ENCODE measurements around the gene NCAPG2.
"Not testable (repeated sequence)": the region's sequence is repeated elsewhere in the genome, so short reads cannot be mapped to it uniquely, and the experiment has no call there.

The NCAPG2 gene

GRCh38 chr7:158706710-158707590 lies 2.3 kb upstream of the NCAPG2 start:
- DNase-seq = no peak

- DNase-seq = no peak
Observed at GRCh38 chr7:158706273-158706704, 1.7 kb upstream of the NCAPG2 start.

DNA sequence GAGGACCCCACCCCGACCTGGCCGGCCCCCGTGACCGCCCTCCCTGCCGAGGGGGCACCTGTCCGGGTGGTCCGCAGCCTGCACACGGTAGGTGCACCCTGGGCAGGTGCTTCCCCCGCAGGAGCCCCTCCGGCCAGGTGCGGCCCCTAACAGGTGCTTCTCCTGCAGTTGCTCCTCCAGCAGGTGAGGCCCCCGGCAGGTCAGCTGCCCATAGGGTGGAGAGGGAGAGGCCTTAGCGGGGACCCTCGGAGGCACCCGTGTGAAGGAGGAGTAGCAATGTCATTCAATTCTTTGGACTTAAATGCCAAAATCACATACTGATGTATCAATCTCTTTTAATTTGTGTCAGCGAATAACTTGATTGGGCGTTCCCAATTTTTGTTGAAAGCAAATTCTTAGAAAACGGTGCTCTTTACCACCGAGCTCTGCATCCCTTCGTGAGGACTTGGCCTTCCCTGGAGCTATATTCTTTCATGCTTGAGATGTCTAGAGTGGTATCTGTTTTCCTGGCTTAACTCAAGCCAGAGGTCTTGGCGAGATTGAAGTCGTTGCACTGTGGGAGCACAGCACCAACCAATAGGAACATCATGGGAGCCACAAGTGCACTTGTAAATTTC lies 738 bp upstream of the NCAPG2 start:
- no peak for DNase-seq

- DNase-seq = not testable (repeated sequence)
Observed at GRCh38 chr7:158703679-158704523, 703 bp downstream of the NCAPG2 start.

DNA sequence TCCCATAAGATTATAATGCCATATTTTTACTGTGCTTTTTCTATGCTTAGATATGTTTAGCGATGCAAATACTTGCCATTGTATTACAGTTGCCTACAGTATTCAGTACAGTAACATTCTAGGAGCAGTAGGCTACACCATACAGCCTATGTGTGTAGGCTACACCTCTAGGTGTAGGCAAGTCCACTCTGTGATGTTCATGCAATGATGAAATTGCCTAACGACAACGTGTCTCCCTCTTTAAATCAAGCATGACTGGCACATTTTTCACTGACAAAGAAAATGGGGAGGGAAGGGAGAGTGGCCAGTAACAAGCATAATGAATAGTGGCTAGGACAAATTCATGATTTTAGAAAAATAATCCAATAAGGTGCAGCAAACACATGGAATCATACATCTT lies 1.7 kb downstream of the NCAPG2 start:
- DNase-seq = no peak

DNA sequence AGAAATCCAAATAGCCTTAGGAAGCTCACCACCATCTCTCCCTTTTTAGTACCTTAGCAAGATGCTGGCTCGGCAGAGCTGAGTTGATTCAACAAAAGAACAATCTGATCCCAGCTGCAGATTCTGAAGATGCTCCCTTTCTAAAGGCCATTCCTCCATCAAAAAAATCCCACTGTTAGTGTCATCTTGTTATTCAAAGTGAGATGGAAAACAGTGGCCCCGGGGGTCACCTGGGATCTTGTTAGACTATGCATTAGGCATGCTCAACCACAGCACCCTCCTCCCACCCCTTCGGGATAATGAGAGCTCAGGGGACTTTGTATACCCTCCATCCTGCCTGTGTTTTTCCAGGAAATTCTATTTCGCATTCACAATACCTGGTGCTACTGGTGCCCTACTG lies 2.4 kb downstream of the NCAPG2 start:
- DNase-seq = no peak

DNA sequence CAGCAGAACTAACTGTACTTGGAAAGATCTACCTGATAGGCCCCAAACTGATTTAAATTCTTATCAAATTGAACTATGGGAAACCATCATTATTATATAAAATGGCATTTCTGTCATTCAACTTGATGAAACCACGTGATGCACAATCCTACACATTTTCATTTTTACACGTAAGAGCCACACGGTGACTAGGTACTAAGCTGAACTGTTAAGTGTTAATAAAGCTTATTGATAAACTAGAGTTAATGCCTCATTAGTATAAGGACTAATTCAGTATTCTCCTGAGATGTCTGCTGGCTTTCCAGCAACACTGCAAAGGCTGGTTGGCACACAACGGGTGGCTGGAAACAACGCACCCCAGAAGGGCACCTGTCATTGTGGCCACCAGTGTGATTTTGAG lies 4.6 kb downstream of the NCAPG2 start:
- DNase-seq = no peak

- no peak for DNase-seq
Observed at GRCh38 chr7:158699341-158699740, 5.3 kb downstream of the NCAPG2 start.

DNA sequence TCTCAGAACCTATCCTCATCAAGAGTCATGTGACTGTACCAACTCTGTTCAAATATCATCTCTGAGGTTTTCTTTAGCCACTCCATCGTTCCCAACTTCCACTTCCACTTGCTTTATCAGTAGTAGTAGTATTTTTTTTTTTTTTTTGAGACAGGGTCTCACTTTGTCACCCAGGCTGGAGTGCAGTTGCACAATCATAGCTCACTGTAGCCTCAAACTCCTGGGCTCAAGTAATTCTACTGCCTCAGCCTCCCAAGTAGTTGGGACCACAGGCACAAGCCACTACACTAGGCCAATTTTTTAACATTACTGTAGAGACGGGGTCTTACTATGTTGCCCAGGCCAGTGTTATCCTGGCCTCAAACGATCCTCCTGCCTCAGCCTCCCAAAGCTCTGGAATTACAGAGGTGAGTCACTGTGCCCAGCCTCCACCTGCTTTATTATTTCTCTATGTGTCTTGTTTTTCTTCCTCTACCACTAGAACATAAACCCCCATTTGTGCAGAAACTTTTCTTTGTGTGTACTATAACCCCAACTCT lies 5.9 kb downstream of the NCAPG2 start:
- no peak for DNase-seq

DNA sequence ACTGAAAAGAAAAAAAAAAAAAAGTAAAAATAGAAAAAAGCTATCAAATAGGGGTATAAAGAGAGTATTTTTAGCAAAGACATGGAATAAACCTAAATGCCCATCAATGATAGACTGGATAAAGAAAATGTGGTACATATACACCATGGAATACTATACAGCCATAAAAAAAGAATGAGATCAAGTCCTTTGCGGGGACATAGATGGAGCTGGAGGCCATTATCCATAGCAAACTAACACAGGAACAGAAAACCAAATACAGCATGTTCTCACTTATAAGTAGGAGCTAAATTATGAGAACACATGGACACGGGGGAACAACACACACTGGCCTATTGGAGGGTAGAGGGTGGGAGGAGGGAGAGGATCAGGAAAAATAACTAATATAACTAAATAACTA lies 7.0 kb downstream of the NCAPG2 start:
- DNase-seq = not testable (repeated sequence)

GRCh38 chr7:158695726-158696452 lies 8.7 kb downstream of the NCAPG2 start:
- DNase-seq = no peak

GRCh38 chr7:158695056-158695455 lies 9.5 kb downstream of the NCAPG2 start:
- DNase-seq = no peak

DNA sequence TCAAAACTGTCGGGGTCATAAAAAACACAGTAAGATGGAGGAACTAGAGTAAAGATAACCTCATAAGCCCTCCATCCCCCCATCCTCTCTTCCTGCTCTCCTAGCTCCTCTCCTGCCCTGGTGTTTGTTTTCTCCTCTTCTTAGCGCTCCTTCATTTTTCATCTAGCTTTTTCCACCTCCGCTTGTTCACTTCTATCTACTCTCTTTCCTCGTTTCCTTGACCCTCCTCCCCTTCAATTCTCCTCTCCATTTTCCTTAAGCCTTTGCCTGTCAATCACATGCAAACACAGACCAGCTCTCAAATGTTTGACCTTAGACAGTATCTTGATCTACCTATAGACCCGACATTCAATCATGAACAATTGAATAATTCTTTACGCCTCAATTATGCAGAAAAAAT lies 10.0 kb downstream of the NCAPG2 start:
- no peak for DNase-seq

DNA sequence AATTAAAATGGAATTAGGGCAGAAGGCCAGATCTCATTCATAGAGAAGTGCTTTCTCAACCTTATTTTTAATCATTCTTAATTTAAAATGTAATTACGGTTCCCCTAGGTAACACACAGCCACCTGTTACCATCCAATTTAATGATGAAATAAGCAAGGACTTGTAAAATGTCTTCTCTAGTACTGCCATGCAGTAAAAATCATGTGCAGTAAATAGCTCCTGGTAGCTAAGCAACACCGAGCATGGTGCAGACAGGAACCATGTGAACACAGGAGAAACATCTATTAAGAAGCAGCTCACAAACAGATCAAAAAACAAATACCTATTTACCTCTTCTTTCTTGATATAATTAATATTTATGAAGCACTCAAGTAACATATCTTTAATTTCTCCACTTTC lies 15.1 kb downstream of the NCAPG2 start:
- DNase-seq = no peak

DNA sequence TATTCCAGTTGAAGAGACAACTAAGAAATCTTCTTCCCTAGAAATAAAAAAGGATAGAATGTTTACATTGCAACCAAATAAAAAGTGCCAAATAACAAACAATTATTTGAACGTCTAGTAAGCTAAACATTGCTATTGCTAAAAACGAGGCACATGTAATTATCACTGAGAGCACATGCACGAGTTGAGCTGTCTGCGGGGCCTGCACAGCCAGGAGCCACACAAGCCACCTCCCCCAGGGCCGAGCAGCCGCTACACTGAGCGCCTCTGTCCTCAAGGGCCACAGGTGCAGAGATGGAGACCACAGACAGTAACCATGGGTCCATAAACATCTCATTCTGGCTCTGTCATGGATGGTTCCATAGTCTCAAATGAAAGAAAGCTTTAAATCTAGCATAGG lies 17.2 kb downstream of the NCAPG2 start:
- no peak for DNase-seq

GRCh38 chr7:158685693-158686092 lies 18.9 kb downstream of the NCAPG2 start:
- no peak for DNase-seq

DNA sequence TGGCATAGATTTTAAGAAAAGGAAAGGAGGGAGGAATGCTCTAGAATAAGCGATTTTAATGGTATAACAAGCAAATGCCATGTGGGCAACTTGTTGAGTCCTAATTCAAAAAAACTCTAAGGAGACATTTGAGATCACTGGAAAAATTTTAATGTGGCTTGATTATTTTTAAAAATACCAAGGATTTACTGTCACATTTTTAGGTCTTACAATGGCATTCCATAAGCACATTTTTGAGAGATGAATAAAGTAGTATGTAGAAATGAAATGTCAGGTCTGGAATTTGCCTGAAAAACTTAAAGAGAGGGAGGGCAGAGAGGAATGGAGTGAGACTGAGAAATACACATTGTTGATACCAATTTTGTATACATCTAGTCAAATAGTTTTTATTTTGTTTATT lies 20.3 kb downstream of the NCAPG2 start:
- no peak for DNase-seq

- no peak for DNase-seq
Observed at GRCh38 chr7:158683541-158683940, 21.1 kb downstream of the NCAPG2 start.

DNA sequence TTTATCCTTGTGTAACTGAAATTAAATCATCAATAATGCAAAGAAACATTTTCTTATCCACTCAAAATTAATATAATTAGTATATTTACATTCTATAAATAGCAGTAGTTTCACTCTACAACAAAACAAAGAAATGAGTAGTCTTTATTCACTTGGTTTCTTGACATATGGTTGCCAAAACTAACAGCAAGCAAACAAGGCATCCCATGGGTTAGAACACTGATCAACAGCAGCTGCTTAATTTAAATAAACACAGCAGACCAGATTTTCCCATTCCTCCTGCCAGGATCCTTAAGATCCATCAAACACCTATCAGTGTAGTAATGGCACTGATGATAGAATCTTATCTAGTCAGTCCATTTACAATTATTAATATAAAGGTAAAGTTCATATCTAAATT lies 22.1 kb downstream of the NCAPG2 start:
- no peak for DNase-seq

DNA sequence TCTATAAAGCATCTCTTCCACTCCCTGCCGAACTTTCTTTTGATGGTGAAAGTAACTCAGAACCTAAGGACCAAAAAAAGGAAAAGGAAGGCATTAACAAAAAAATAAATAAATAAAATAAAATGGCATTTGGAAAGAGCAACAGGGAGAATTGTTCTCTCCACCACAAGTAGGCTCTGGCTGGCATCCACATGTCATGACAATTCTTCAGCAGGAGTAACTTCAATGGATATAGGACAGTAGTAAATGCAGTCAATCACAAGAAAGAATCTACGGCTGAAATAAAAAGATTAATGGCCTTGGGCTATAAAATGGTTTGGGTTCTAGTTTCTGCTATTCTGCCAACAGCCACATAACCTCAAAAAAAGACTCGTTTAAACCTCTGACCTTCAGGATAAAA lies 23.9 kb downstream of the NCAPG2 start:
- no peak for DNase-seq

GRCh38 chr7:158676906-158677305 lies 27.7 kb downstream of the NCAPG2 start:
- DNase-seq = no peak

Measured in right kidney (tissue), 1 donor.